H1 (cell line): Measurements from ENCODE around the gene SSBP3.

Experiments
- CBX5 ChIP-seq: fragments of 300-800, 300-1000 bp; sonication (generic); IDR thresholded peaks from 2 replicates; pipeline ENCODE4 v1.7.1; 2016; ENCODE audit warnings: antibody characterized with exemption, low read length, low read depth
- CREB1 ChIP-seq: IDR thresholded peaks from 2 replicates; pipeline ENCODE4 v1.6.1; 2012; ENCODE audit warnings: inconsistent platforms
- EGR1 ChIP-seq: IDR thresholded peaks from 2 replicates; pipeline ENCODE4 v1.6.1; 2011; ENCODE audit warnings: low read depth, low read length, borderline replicate concordance
- KDM4A ChIP-seq: IDR thresholded peaks from one replicate; pipeline ENCODE4 v1.7.1; 2012; ENCODE audit warnings: low read depth, mild to moderate bottlenecking, moderate library complexity, low read length, inconsistent platforms; ENCODE audit not compliant: severe bottlenecking
- POLR2A ChIP-seq, 2 experiments: IDR thresholded peaks; 1 replicate in 1 of 2; 2 replicates in 1 of 2; pipeline ENCODE4 v1.6.1; 2011; ENCODE audit warnings: low read depth in 2 of 2, low read length in 2 of 2, mild to moderate bottlenecking in 2 of 2; ENCODE audit errors: control extremely low read depth in 1 of 2
- RNF2 ChIP-seq: fragments of 200-900, 300-1000 bp; sonication (generic); IDR thresholded peaks from 2 replicates; pipeline ENCODE4 v1.7.1; 2016; ENCODE audit warnings: borderline replicate concordance, low read depth, mild to moderate bottlenecking, antibody characterized with exemption, low read length; ENCODE audit not compliant: poor library complexity, severe bottlenecking; ENCODE audit errors: missing control alignments
- TCF12 ChIP-seq: IDR thresholded peaks from 2 replicates; pipeline ENCODE4 v1.6.1; 2011; ENCODE audit warnings: low read depth, mild to moderate bottlenecking, low read length
- TF ChIP-seq, protein P1 (sequence below), 3 experiments: IDR thresholded peaks; 1 replicate in 2 of 3; 2 replicates in 1 of 3; pipeline versions ENCODE4 v1.5.1 to v1.6.1; 2011; ENCODE audit warnings: low read length in 3 of 3, mild to moderate bottlenecking in 3 of 3, inconsistent platforms in 2 of 3, low read depth in 1 of 3, moderate library complexity in 1 of 3; ENCODE audit not compliant: insufficient read depth in 1 of 3; ENCODE audit errors: control extremely low read depth in 1 of 3

DNA sequence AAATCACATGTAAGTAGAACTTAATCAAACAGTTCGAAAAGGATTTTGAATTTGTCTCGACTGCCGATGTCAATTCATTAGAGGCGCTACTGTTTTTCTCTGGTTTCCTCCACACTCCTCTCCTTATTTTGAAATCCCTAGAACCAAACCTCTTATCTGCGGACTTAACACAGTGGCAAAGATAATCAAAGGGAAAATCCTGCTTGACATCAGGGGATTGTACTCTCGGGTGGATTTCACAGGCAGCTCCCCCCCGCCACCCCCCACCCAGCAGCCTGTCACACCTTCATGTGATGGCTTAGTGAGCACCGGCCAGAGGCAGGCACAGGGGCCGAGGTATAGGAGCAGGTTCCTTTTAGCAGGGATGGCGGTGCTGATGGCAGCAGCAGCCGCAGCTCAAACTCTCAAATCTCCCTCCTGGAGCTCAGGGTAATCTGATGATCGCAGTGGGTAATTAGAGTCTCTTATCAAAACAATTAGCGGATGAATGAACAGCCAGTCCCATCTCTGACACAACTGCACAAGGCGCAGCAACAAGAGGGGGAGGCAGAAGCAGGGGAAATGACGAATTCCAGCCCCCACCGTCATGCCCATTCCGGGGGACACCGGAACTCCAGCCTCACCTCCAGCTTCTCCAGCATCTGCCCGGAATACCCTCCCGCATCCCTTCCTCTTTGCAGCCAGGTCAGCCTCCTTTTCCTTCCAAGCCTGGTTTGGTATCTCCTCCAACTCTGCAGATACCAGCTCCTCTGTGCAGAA lies 80.3 kb downstream of the SSBP3 start:
- TF ChIP-seq CBX5 (no peak), KDM4A (no peak), RNF2 (no peak), POLR2A (IDR thresholded peaks at IDR 0.05; ENCODE audit: control extremely low read depth in 1 of 2, low read depth in 2 of 2, low read length in 2 of 2) (no peak), TCF12 (no peak), CREB1 (no peak), EGR1 (no peak)
- TF ChIP-seq, protein P1, sequence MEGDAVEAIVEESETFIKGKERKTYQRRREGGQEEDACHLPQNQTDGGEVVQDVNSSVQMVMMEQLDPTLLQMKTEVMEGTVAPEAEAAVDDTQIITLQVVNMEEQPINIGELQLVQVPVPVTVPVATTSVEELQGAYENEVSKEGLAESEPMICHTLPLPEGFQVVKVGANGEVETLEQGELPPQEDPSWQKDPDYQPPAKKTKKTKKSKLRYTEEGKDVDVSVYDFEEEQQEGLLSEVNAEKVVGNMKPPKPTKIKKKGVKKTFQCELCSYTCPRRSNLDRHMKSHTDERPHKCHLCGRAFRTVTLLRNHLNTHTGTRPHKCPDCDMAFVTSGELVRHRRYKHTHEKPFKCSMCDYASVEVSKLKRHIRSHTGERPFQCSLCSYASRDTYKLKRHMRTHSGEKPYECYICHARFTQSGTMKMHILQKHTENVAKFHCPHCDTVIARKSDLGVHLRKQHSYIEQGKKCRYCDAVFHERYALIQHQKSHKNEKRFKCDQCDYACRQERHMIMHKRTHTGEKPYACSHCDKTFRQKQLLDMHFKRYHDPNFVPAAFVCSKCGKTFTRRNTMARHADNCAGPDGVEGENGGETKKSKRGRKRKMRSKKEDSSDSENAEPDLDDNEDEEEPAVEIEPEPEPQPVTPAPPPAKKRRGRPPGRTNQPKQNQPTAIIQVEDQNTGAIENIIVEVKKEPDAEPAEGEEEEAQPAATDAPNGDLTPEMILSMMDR (IDR thresholded peaks at IDR 0.05; ENCODE audit: control extremely low read depth in 1 of 3, insufficient read depth in 1 of 3, low read depth in 1 of 3, low read length in 3 of 3): no peak
